ENCODE results near the gene FLNB.

DNA sequence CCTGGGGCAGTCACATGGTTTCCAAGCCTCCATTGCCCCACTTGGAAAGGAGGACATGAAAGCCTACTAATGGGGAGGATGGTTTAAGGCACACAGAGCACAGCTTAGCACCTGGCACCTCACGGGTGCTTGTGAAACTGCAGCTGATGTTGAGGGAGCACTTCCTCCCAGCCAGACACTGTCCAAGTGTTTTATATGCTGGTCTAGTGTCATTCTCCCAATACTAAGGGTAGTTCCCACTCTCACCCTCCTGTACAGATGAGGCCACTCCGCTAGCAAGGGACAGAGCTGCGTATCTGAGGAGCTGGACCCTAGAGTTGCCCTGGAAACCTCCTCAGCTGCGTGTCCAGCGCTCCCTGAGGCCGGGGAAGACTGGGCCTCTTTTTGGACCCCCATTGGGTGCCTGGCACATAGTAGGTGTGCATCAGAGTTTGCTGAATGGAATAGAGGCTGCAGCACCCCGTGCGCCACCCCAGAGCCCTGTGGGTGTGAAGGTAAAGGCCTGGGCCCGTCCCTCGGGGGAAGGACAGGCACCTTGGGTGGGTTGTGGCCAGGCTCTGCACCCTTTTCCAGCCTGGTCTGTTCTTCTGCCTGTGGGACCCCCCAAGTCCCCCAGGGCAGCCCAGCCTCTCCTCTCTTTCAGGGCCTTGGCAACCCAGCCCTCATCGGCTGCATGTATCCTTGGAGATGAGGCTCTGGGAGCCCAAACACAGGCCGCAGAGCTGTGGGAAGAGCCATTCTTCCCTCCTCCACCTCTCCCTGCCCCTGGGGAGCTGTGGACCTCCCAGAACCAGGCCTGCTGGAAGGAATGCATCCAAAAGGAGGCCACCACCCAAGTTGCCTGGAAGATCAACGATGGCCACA is 171.2 kb downstream of the FLNB start:
- TF ChIP-seq KAT7 (CRISPR knock-in tag; IDR thresholded peaks at IDR 0.05; ENCODE audit: borderline replicate concordance) (no peak), NR2C2 (CRISPR knock-in tag; IDR thresholded peaks at IDR 0.05) (no peak), ZNF121 (CRISPR knock-in tag; IDR thresholded peaks at IDR 0.05) (no peak), NR1H2 (CRISPR knock-in tag; IDR thresholded peaks at IDR 0.05) (no peak), JUN (CRISPR knock-in tag; IDR thresholded peaks at IDR 0.05) (no peak), ZNF232 (CRISPR knock-in tag; IDR thresholded peaks at IDR 0.05) (no peak)
- TF ChIP-seq, protein P1, sequence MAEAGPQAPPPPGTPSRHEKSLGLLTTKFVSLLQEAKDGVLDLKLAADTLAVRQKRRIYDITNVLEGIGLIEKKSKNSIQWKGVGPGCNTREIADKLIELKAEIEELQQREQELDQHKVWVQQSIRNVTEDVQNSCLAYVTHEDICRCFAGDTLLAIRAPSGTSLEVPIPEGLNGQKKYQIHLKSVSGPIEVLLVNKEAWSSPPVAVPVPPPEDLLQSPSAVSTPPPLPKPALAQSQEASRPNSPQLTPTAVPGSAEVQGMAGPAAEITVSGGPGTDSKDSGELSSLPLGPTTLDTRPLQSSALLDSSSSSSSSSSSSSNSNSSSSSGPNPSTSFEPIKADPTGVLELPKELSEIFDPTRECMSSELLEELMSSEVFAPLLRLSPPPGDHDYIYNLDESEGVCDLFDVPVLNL (CRISPR knock-in tag; IDR thresholded peaks at IDR 0.05; ENCODE audit: borderline replicate concordance, low read depth): no peak
- TF ChIP-seq, protein P2, sequence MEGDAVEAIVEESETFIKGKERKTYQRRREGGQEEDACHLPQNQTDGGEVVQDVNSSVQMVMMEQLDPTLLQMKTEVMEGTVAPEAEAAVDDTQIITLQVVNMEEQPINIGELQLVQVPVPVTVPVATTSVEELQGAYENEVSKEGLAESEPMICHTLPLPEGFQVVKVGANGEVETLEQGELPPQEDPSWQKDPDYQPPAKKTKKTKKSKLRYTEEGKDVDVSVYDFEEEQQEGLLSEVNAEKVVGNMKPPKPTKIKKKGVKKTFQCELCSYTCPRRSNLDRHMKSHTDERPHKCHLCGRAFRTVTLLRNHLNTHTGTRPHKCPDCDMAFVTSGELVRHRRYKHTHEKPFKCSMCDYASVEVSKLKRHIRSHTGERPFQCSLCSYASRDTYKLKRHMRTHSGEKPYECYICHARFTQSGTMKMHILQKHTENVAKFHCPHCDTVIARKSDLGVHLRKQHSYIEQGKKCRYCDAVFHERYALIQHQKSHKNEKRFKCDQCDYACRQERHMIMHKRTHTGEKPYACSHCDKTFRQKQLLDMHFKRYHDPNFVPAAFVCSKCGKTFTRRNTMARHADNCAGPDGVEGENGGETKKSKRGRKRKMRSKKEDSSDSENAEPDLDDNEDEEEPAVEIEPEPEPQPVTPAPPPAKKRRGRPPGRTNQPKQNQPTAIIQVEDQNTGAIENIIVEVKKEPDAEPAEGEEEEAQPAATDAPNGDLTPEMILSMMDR (IDR thresholded peaks at IDR 0.05): no peak
